Stimulated activated naive B cell treated with anti-CD40 and anti-IgM and Interleukin-4, amounts not matched to agents 10 μg/mL and 1 μg/mL and 100 μg/mL, for 72 hours (primary cell): ENCODE measurements around the gene KAZN.

Experiments
- ATAC-seq, 2 donors: fragments of 150-1000 bp; cut with Tn5 transposase; replicated peaks; 2 replicates each; pipeline ENCODE4 v1.10.0; 2021; ENCODE audit warnings: moderate library complexity in 1 of 2
- DNase-seq: peaks from one replicate; pipeline ENCODE4 v3.0.0; 2021
- H3K27ac Mint-ChIP-seq: one replicate; pipeline ENCODE4 v1.8.0; 2022; ENCODE audit warnings: mild to moderate bottlenecking, mixed read lengths
- H3K27me3 Mint-ChIP-seq, 2 donors: one replicate each; pipeline ENCODE4 v1.8.0; 2022; ENCODE audit warnings: mixed read lengths in 2 of 2
- H3K36me3 Mint-ChIP-seq, 2 donors: one replicate each; pipeline ENCODE4 v1.8.0; 2022; ENCODE audit warnings: mixed read lengths in 2 of 2, mild to moderate bottlenecking in 1 of 2
- H3K4me1 Mint-ChIP-seq, 2 donors: one replicate each; pipeline ENCODE4 v1.8.0; 2022; ENCODE audit warnings: mixed read lengths in 2 of 2, mild to moderate bottlenecking in 1 of 2
- H3K4me3 Mint-ChIP-seq, 2 donors: one replicate each; pipeline ENCODE4 v1.8.0; 2022; ENCODE audit warnings: mild to moderate bottlenecking in 2 of 2, mixed read lengths in 2 of 2, moderate library complexity in 1 of 2
- H3K9me3 Mint-ChIP-seq, 2 donors: one replicate each; pipeline ENCODE4 v1.8.0; 2022; ENCODE audit warnings: mixed read lengths in 2 of 2, mild to moderate bottlenecking in 1 of 2

Gene KAZN

GRCh38 chr1:14928412-14928811 lies 329.9 kb downstream of the KAZN start:
- Mint-ChIP-seq H3K36me3 (no peaks in the 10 kb centered on the region), H3K27ac (no peak overlapping the region), H3K4me3 (no peak overlapping the region), H3K27me3 (peaks cover 36 to 40% of the 10 kb centered on the region in 2 donors), H3K4me1 (peaks cover 6 to 7% of the 10 kb centered on the region in 2 donors), H3K9me3 (no peaks in the 10 kb centered on the region)
- DNase-seq (no peak), ATAC-seq (no peak)

DNA sequence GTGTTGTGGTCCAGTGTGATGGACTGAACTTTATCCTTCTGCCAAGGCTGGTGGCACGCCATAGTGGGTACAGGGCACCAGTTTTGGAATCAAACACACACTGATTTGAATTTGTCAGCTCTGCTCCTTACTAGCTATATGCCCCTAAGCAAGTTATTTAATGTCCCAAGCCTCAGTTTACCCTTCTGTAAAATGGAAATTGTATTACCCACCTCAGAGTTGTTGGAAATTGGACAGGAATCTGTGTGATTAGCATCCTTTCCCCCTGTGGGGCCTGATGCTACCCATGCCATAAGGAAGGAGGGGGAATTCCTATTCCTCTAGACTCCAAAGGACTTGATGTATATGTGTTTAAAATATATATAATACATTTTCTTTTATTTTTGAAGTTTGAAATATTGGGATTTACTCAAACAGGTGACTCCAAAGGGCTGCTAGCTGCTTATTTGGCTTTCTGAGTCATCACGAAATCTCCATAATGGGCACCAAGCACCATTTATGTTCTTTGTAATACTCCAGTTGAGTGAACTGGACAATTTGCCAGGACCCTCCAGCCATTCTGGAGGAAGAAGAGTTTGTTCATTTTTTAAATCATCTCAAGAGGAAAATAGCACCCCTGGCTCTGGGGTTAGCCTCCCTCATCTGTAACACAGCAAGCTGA lies 330.5 kb downstream of the KAZN start:
- Mint-ChIP-seq H3K36me3 (no peaks in the 10 kb centered on the region), H3K27ac (no peak overlapping the region), H3K4me3 (no peak overlapping the region), H3K27me3 (peaks cover 33 to 36% of the 10 kb centered on the region in 2 donors), H3K9me3 (no peaks in the 10 kb centered on the region), H3K4me1 (peaks cover 5 to 6% of the 10 kb centered on the region in 2 donors)
- ATAC-seq (no peak), DNase-seq (no peak)

DNA sequence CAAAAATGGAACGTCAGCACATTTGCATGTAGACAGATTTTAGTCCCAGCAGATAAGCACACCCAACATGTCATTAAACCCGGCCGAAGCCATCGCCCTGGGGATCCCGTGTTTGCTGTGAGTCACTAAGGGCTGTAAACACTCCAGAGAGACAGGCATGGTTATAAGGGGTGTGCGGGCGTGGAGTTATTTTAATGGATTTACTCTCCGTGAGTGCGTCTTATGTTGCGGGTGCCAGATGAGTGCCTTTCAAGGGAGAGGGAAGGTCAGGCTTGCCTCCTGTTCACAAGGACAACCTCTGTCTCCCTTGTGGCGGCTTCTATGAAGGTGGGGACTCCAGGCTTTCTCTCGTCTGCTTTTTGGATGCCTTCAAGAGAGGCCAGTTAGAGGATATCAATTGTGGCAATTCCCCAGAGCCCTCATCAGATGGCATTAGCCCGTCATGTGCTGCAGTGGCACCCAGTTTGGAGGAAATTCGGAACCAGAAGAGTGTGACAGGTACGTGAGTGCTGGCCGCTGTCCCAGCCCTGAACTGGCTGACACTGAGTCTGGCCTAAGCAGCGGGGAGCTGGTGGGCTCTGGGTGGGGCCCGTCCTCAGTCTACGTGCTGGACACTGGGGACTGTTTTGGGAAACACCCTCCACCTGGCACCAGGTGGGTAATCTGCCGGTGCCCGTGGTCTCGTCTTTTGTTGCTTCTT lies 331.2 kb downstream of the KAZN start:
- peaks cover 33 to 36% of the 10 kb centered on the region in 2 donors for H3K27me3 Mint-ChIP-seq
- DNase-seq (no peak), ATAC-seq (no peak)
- H3K36me3 Mint-ChIP-seq = no peaks in the 10 kb centered on the region
- peaks cover 5 to 6% of the 10 kb centered on the region in 2 donors for H3K4me1 Mint-ChIP-seq
- H3K9me3 Mint-ChIP-seq = no peaks in the 10 kb centered on the region
- H3K27ac Mint-ChIP-seq = no peak overlapping the region
- no peak overlapping the region for H3K4me3 Mint-ChIP-seq

- no peaks in the 10 kb centered on the region for H3K9me3 Mint-ChIP-seq
- no peaks in the 10 kb centered on the region for H3K36me3 Mint-ChIP-seq
- H3K4me3 Mint-ChIP-seq = no peak overlapping the region
- ATAC-seq (no peak), DNase-seq (no peak)
- no peak overlapping the region for H3K27ac Mint-ChIP-seq
- no peaks in the 10 kb centered on the region for H3K4me1 Mint-ChIP-seq
- H3K27me3 Mint-ChIP-seq = peaks cover 27 to 29% of the 10 kb centered on the region in 2 donors
These were observed 331.9 kb downstream of the KAZN start for GRCh38 chr1:14930247-14930965.

DNA sequence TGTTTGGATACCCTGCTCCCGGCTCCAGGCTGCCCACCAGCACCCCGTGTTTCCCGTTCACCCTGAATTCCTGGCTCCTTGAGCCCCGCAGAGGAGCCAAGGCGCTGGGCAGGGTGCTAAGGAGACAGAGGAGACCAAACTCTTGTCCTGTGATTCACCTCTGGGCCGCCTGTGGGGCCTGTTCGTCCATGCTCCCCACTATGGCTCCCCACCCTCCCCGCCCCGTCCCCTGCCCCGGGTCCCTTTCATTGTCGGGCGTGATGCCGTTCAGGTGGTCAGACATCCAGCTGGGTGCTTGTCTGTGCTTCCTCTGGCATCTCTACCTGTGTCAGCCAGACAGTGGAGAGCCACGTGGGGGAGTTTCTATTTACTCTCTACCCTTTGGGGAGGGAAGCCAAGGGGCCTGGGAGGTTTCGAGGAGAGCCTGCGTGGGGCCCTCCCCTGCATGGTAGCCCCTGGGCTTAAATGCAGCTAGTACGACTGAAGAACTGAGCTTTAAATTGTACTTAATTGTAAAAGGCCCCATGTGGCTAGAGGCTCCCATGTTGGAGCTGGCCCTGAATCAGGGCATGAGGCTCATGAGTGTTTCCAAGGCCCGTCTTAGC lies 333.7 kb downstream of the KAZN start:
- Mint-ChIP-seq H3K27me3 (peaks cover 12% of the 10 kb centered on the region in 2 donors), H3K9me3 (no peaks in the 10 kb centered on the region), H3K27ac (no peak overlapping the region), H3K4me1 (no peaks in the 10 kb centered on the region), H3K4me3 (no peak overlapping the region), H3K36me3 (no peaks in the 10 kb centered on the region)
- DNase-seq = no peak
- no peak for ATAC-seq

DNA sequence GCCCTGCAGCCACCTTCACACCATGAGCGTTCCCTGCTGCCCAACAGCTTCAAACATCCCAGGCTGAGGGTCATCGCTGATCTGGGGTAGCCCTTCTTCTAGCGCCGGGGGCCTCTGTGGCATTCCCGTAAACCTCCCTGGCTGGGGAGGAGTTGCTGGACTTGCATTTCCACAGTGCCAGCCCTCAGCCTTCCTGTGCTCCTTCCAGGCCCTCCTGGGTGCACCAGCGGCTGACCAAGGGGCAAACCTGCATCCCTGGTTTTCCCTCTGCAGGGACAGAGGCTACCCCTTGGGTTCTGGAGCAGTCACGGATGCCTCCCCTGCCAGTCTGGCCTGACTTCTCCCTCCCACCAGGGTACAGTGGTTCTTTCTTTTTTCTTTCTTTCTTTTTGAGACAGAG lies 336.4 kb downstream of the KAZN start:
- Mint-ChIP-seq H3K4me1 (no peaks in the 10 kb centered on the region), H3K36me3 (no peaks in the 10 kb centered on the region), H3K4me3 (no peak overlapping the region), H3K9me3 (no peaks in the 10 kb centered on the region), H3K27ac (no peak overlapping the region), H3K27me3 (peaks cover 5 to 9% of the 10 kb centered on the region in 2 donors)
- DNase-seq (no peak), ATAC-seq (no peak)

DNA sequence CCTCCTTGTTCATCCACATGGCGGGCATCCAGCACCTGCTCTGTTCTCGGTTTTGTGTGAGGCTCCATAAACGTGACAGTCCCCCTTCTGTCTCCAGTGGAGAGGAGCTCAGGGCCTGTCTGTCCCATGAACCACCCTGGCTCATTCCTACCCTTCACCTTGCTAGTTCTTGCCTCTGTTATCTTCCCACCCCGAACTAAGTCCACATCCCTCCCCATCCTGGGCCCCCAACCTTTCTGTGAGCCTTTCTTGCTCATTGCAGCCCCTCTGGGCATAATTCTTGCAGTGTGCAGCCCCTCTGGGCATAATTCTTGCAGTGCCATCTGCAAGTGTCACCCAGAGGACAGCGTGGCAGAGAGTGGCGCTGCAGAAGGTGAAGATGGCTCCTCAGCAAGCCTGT lies 338.3 kb downstream of the KAZN start:
- ATAC-seq (no peak), DNase-seq (no peak)
- H3K4me3 Mint-ChIP-seq = no peak overlapping the region

DNA sequence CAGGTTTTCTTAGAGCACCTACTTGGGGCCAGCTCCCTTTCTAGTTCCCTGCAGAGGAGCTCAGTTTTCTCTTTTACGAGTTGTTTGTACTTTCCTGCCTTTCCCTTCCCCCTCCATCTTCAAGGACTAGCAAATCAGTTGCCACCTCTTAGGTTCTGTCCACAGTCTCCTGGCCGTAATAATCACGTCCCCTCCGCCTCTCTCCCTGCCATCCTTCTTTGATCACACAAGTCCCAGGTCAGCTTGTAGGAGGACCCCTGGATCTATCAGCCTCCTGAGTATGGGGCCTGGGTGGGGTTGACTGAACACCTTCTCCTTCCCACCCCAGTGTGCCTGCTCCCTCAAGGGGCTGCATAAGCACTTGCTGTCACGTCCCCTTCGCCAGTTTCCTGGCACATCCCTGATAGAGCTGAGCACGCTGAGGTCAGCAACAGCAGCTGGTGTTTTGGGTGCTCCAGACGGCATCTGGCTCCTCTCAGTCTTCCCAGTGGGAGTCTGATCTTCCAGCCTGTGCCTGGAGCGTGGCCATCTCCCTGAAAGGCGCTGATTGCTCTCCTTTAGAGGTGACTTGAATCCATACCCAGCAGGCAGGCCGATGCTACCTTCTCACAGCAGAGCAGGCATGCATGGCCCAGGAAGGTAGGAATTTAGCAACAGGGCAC lies 338.9 kb downstream of the KAZN start:
- no peak overlapping the region for H3K4me3 Mint-ChIP-seq
- no peak overlapping the region for H3K27ac Mint-ChIP-seq
- peaks cover 5 to 15% of the 10 kb centered on the region in 2 donors for H3K27me3 Mint-ChIP-seq
- ATAC-seq (no peak), DNase-seq (no peak)
- H3K36me3 Mint-ChIP-seq = no peaks in the 10 kb centered on the region
- H3K4me1 Mint-ChIP-seq = no peaks in the 10 kb centered on the region
- no peaks in the 10 kb centered on the region for H3K9me3 Mint-ChIP-seq

More for the DNA sequence above, 338.3 kb downstream of the KAZN start:
- H3K4me1 Mint-ChIP-seq = no peaks in the 10 kb centered on the region
- H3K27me3 Mint-ChIP-seq = peaks cover 5 to 15% of the 10 kb centered on the region in 2 donors
- H3K36me3 Mint-ChIP-seq = no peaks in the 10 kb centered on the region
- no peak overlapping the region for H3K27ac Mint-ChIP-seq
- no peaks in the 10 kb centered on the region for H3K9me3 Mint-ChIP-seq

DNA sequence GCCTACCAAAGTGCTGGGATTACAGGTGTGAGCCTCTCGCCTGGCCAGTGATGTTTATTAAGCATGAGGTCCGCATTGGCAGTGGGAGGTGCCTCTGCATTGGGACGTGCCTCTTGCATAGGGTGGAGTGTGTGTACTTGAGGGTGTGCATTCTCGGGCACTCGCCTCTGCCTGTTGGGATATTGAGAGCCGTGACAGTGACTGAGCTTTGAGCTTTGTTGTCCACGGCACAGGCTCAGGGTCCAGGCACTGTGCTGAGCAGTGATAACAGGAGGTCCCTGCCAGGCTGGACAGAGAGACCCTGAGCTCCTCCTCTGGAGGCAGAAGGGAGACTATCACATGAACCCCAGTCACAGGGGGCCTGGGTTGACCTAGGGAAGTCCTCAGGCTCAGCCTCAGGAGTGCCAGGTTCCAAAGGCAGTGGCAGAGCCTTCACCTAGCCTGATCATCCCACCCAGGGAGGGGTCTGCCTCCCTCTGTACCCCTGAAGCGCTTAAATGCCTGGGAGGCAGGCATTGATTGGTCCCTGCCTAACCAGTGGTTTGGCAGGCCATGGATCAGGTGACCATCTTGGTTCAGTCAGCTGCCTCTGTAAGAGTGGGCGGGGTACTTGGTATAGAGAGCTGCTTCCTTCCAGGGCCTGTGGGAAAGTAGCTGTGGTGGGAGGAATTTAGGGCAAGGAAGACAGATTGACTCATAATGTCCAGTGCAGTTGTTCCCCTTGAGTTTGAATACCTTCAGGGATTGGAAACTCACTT lies 341.2 kb downstream of the KAZN start:
- Mint-ChIP-seq H3K27me3 (peaks cover 5 to 15% of the 10 kb centered on the region in 2 donors), H3K36me3 (no peaks in the 10 kb centered on the region), H3K4me3 (no peak overlapping the region), H3K4me1 (no peaks in the 10 kb centered on the region), H3K9me3 (no peaks in the 10 kb centered on the region), H3K27ac (no peak overlapping the region)
- no peak for ATAC-seq
- no peak for DNase-seq

GRCh38 chr1:14940285-14940870 lies 341.9 kb downstream of the KAZN start:
- ATAC-seq = no peak
- no peaks in the 10 kb centered on the region for H3K36me3 Mint-ChIP-seq
- no peaks in the 10 kb centered on the region for H3K4me1 Mint-ChIP-seq
- no peaks in the 10 kb centered on the region for H3K9me3 Mint-ChIP-seq
- peak overlapping the region in 1 of 2 donors; percentile 17 for H3K4me3 Mint-ChIP-seq
- H3K27ac Mint-ChIP-seq = no peak overlapping the region
- H3K27me3 Mint-ChIP-seq = peaks cover 5 to 15% of the 10 kb centered on the region in 2 donors
- no peak for DNase-seq

GRCh38 chr1:14941864-14942263 lies 343.4 kb downstream of the KAZN start:
- no peak overlapping the region for H3K4me3 Mint-ChIP-seq
- DNase-seq = no peak
- no peaks in the 10 kb centered on the region for H3K9me3 Mint-ChIP-seq
- peaks cover 5 to 15% of the 10 kb centered on the region in 2 donors for H3K27me3 Mint-ChIP-seq
- no peak for ATAC-seq
- H3K36me3 Mint-ChIP-seq = no peaks in the 10 kb centered on the region
- no peak overlapping the region for H3K27ac Mint-ChIP-seq
- no peaks in the 10 kb centered on the region for H3K4me1 Mint-ChIP-seq

GRCh38 chr1:14944471-14944985 lies 346.0 kb downstream of the KAZN start:
- no peaks in the 10 kb centered on the region for H3K36me3 Mint-ChIP-seq
- H3K27me3 Mint-ChIP-seq = peaks cover 0 to 6% of the 10 kb centered on the region in 2 donors
- DNase-seq (no peak), ATAC-seq (no peak)
- no peak overlapping the region for H3K4me3 Mint-ChIP-seq
- H3K9me3 Mint-ChIP-seq = no peaks in the 10 kb centered on the region
- H3K27ac Mint-ChIP-seq = no peak overlapping the region
- H3K4me1 Mint-ChIP-seq = no peaks in the 10 kb centered on the region
